Small intestine (tissue), 7 donors: ENCODE data around the gene U2SURP. TPM values are rescaled to one million over a fixed set of nuclear protein-coding genes. Genes with fewer than 3 reads are reported as not detected.
"Not testable (repeated sequence)": the region's sequence is repeated elsewhere in the genome, so short reads cannot be mapped to it uniquely, and the experiment has no call there.

Experiments used
- DNase-seq, 2 donors: peaks; one replicate each; pipeline versions ENCODE4 v3.0.0 to v3.0.0-alpha.2; 2013
- FAIRE-seq: peaks from 2 replicates; lab custom pipeline; 2012; peaks lifted over from hg19 to GRCh38; lab: Jason Lieb, UNC
- H3K27ac ChIP-seq, 3 donors: one replicate each; pipeline ENCODE4 v1.5.1; 2013; ENCODE audit warnings: low read length in 2 of 3, mild to moderate bottlenecking in 2 of 3, control low read depth in 1 of 3, inconsistent platforms in 1 of 3, low read depth in 1 of 3, moderate library complexity in 1 of 3
- H3K27me3 ChIP-seq, 3 donors: one replicate each; pipeline ENCODE4 v1.6.1; 2013; ENCODE audit warnings: low read length in 3 of 3, inconsistent platforms in 1 of 3; ENCODE audit not compliant: control insufficient read depth in 3 of 3, insufficient read depth in 3 of 3
- H3K36me3 ChIP-seq, 3 donors: one replicate each; pipeline ENCODE4 v1.6.1; 2013; ENCODE audit warnings: low read length in 3 of 3, inconsistent platforms in 1 of 3, low read depth in 1 of 3, mild to moderate bottlenecking in 1 of 3, moderate library complexity in 1 of 3; ENCODE audit not compliant: control insufficient read depth in 3 of 3, insufficient read depth in 2 of 3
- H3K4me1 ChIP-seq, 3 donors: one replicate each; pipeline ENCODE4 v1.6.1; 2013; ENCODE audit warnings: low read length in 2 of 3, inconsistent platforms in 1 of 3, low read depth in 1 of 3, mild to moderate bottlenecking in 1 of 3, moderate library complexity in 1 of 3; ENCODE audit not compliant: control insufficient read depth in 3 of 3, insufficient read depth in 2 of 3
- H3K4me3 ChIP-seq, 3 donors: one replicate each; pipeline ENCODE4 v1.5.1; 2013; ENCODE audit warnings: low read length in 3 of 3, control low read depth in 1 of 3, inconsistent platforms in 1 of 3, low read depth in 1 of 3, mild to moderate bottlenecking in 1 of 3, moderate library complexity in 1 of 3
- H3K9me3 ChIP-seq, 2 donors: one replicate each; pipeline ENCODE4 v1.6.1; 2013; ENCODE audit warnings: low read depth in 1 of 2, low read length in 1 of 2; ENCODE audit not compliant: control insufficient read depth in 2 of 2, insufficient read depth in 1 of 2
- WGBS, 3 donors: extraction: QIAGEN DNeasy Blood & Tissue Kit; methylation state at CpG; one replicate each; pipeline ENCODE4 v1.1.7; 2013; 5-methylcytosine and 5-hydroxymethylcytosine counted together
- polyA plus RNA-seq, 4 donors: library from polyadenylated mRNA; stranded (reverse) in 3 of 4; unstranded in 1 of 4; fragments of 200-250 nt in 3 of 4; fragments of 120-200 nt in 1 of 4; gene quantifications; one replicate each; pipeline versions ENCODE4 v1.2.1 to v1.2.3, GENCODE V29; 2013
- donor health status: healthy with polysubstance abuse.
- donor health status: control.
- donor health status: control.
- donor health status: Bipolar disorder and iron deficiency.
- donor health status: healthy.

U2SURP gene
- polyA plus RNA-seq, 4 donors: 20.0 to 92.0 (median 29.2) TPM

DNA sequence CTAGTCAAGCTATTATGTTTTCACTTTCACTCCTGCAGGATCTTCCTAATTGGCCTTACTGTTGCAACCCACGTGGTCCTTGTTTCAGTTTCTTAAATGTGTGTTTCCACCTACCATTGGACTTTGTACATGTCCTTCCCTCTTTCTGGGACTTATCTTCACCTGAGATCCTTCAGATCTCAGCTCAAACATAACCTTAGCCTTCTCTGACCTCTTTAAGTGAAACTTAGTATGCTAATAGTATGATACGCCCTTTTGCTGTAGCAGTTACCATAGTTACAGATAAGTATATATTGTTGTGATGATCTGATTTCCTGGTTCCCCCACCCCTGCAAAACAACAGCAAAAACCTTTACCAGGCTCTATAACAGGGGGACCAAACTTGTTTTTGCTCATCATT lies 35.2 kb downstream of the U2SURP start:
- Histone ChIP-seq H3K27ac (peak overlapping the region; percentile 23 to 60 (median 52)), H3K9me3 (no peaks in the 10 kb centered on the region), H3K4me3 (no peak overlapping the region), H3K36me3 (peaks cover 0 to 9% (median 2%) of the 10 kb centered on the region in 3 donors), H3K27me3 (no peaks in the 10 kb centered on the region), H3K4me1 (peaks cover 0 to 1% (median 0%) of the 10 kb centered on the region in 3 donors)
- peak; percentile 84 to 97 for DNase-seq
- peak; percentile 59 for FAIRE-seq
- WGBS, 3 donors: 9 to 47% (median 13%) methylated on average over 2 of the region's 2 CpGs

DNA sequence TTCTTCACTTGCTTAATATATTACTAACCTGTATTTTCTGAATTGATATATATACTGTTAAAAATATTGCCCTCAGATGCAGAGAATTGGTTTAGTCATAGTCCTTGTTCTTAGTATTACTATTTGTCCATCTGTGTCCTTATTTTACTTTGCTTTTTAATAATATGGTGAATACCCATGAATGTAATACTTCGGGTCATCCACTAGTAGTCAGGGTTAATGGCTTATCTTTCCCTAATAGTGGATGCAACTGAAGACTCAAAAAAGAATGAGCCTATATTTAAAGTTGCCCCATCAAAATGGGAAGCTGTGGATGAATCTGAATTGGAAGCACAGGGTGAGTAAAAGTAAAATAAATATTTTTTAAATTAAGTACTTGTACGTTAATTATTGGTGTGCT lies 36.5 kb downstream of the U2SURP start:
- H3K36me3 ChIP-seq: peaks cover 0 to 4% (median 2%) of the 10 kb centered on the region in 3 donors
- no peak overlapping the region for H3K4me3 ChIP-seq
- H3K27ac ChIP-seq: no peak overlapping the region
- H3K27me3 ChIP-seq: no peaks in the 10 kb centered on the region
- WGBS, 3 donors: 89 to 97% (median 94%) methylated on average over 2 of the region's 2 CpGs
- H3K9me3 ChIP-seq: no peaks in the 10 kb centered on the region
- DNase-seq (no peak), FAIRE-seq (no peak)
- H3K4me1 ChIP-seq: peaks cover 0 to 1% (median 0%) of the 10 kb centered on the region in 3 donors

DNA sequence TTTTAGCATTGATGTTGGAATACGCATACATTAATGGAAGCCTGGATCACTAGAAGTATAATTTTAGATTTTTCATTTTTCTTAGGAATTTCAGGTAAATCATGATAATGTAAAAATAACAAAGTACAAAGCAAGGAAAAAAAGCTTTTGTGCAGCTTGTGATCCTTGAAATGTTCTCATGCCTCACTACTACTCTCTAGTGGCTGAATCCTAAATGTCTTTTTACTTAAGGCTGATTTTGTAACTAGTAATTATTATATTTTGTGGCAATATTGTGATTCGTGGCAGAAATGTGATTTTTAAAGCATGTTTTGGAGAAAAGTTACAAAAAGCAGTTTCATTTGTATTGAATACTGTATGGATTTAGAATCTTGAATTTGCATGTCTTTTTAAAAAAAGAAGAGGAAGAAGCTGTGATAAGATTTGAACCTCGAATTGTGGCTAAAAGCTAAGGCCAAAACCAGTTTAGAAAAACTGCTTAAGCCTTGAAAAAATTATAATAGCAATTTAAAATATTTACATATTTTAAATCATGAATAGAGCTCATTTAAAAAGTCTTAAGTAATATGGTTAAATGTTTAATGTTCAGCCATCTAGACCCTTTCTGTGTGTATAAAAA lies 39.0 kb downstream of the U2SURP start:
- Histone ChIP-seq H3K9me3 (no peaks in the 10 kb centered on the region), H3K36me3 (peaks cover 9 to 11% (median 10%) of the 10 kb centered on the region in 3 donors), H3K4me1 (peaks cover 0 to 1% (median 0%) of the 10 kb centered on the region in 3 donors), H3K4me3 (no peak overlapping the region), H3K27ac (no peak overlapping the region), H3K27me3 (no peaks in the 10 kb centered on the region)
- DNase-seq: peak in 1 of 2 donors; percentile 21
- FAIRE-seq: peak; percentile 65
- 74 to 78% (median 75%) methylated on average over 3 of the region's 3 CpGs for WGBS, 3 donors

DNA sequence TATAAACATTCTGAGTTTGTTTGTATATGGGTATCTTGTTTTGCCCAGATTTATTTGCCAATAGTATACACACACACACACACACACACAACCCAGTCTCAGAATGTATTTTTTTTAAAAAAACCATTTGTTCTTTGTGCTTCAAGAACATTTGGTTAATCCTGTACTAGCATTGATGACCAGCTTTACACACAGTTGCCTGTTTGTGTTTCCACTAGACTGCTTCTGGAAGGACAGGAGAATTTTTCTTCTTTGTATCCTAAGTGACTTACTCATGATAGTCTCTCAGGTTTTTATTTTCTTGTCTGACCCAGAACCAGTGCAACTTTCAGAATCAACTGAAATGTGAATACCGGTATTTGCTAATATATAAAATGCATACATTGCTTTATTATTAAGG lies 40.5 kb downstream of the U2SURP start:
- FAIRE-seq: no peak
- H3K27ac ChIP-seq: no peak overlapping the region

DNA sequence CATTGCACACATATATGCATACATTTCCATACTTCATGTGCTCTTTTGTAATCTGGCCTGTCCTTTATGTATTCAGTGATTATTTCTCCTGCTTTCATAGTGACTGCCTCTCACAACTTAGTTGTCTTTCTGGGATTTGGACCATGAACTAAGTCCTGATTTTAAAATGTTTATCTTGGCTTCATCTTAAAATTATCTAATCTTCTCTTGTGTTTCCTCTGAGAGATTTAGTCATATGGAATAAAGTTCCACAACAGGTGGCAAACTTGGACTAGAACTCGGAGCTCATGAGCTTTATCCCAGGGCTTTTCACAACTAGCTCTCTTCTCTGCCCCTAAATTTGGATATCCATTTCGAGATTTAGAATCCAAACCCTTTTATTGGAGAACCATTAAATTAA lies 44.3 kb downstream of the U2SURP start:
- DNase-seq: no peak
- no peak for FAIRE-seq
- H3K36me3 ChIP-seq: peaks cover 11 to 21% (median 12%) of the 10 kb centered on the region in 3 donors
- no peaks in the 10 kb centered on the region for H3K9me3 ChIP-seq
- no peak overlapping the region for H3K27ac ChIP-seq
- 86 to 96% (median 91%) methylated on average over 2 of the region's 2 CpGs for WGBS, 3 donors
- no peak overlapping the region for H3K4me3 ChIP-seq
- no peaks in the 10 kb centered on the region for H3K4me1 ChIP-seq
- H3K27me3 ChIP-seq: no peaks in the 10 kb centered on the region

More for the DNA sequence above, 40.5 kb downstream of the U2SURP start:
- no peaks in the 10 kb centered on the region for H3K4me1 ChIP-seq
- WGBS, 3 donors: 93 to 97% (median 97%) methylated on average over 1 of the region's 1 CpG
- no peak overlapping the region for H3K4me3 ChIP-seq
- H3K27me3 ChIP-seq: no peaks in the 10 kb centered on the region
- DNase-seq: no peak
- H3K36me3 ChIP-seq: peaks cover 9 to 11% (median 10%) of the 10 kb centered on the region in 3 donors
- no peaks in the 10 kb centered on the region for H3K9me3 ChIP-seq

DNA sequence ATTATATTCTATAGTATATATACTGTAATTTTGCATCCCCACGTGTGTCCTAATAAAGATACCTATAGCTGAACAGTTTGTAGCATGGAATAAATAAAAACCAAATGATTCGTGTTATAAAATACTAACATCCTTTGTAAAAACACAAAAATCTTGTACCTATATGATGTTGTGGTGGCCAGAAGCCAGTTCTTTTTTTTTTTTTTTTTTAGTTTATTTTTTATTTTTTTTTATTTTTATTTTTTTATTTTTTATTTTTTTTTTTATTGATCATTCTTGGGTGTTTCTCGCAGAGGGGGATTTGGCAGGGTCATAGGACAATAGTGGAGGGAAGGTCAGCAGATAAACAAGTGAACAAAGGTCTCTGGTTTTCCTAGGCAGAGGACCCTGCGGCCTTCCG lies 44.7 kb downstream of the U2SURP start:
- peaks cover 11 to 21% (median 12%) of the 10 kb centered on the region in 3 donors for H3K36me3 ChIP-seq
- DNase-seq, H3K4me1 ChIP-seq, H3K9me3 ChIP-seq, H3K27me3 ChIP-seq, FAIRE-seq, H3K4me3 ChIP-seq, H3K27ac ChIP-seq: not testable (repeated sequence)
- WGBS, 3 donors: 90 to 100% (median 95%) methylated on average over 5 of the region's 5 CpGs

DNA sequence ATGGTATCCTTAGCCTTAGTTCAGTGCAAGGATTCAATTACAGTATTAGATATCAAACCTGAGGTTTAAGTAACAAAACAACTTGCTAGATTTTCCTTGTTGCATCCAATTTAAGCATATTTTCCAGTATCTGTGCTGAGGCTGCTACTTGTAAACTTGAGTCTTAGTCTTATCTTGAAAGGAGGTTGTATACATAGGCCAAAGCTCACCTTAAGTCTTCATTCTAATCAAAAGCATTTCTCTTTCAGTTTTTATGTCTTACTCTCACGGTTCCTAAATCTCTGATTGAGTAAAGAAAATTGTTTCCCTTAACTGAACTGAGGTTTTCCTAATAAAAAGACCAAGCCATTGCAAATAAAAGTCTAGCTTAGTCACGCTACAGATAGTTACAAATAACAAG lies 52.6 kb downstream of the U2SURP start:
- no peaks in the 10 kb centered on the region for H3K9me3 ChIP-seq
- H3K4me3 ChIP-seq: no peak overlapping the region
- DNase-seq (peak; percentile 33 to 46), FAIRE-seq (no peak)
- no peaks in the 10 kb centered on the region for H3K27me3 ChIP-seq
- peaks cover 4 to 13% (median 10%) of the 10 kb centered on the region in 3 donors for H3K36me3 ChIP-seq
- WGBS, 3 donors: 43 to 76% (median 59%) methylated on average over 2 of the region's 2 CpGs
- peaks cover 0 to 3% (median 0%) of the 10 kb centered on the region in 3 donors for H3K4me1 ChIP-seq
- no peak overlapping the region for H3K27ac ChIP-seq

DNA sequence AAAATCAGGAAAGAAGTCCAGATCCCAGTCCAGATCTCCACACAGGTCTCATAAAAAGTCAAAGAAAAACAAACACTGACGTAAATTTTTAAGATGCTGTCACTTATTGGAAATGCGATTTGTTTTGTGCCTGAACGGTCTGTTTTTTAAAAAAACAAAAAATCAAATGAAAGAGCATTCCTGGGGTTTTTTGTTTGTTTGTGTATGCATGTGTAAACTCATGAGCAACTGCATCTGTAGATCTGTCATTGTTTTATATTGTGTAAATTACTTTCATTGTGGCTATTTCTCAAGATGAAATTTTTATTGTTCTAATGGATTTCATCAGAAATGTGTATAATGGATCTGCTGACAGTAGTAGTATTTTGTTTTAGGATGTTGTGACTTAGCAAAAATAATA lies 55.0 kb downstream of the U2SURP start:
- Histone ChIP-seq H3K4me1 (peaks cover 0 to 3% (median 0%) of the 10 kb centered on the region in 3 donors), H3K27me3 (no peaks in the 10 kb centered on the region), H3K4me3 (no peak overlapping the region), H3K9me3 (no peaks in the 10 kb centered on the region), H3K27ac (no peak overlapping the region), H3K36me3 (peaks cover 4 to 7% (median 7%) of the 10 kb centered on the region in 3 donors)
- FAIRE-seq (no peak), DNase-seq (no peak)
- WGBS, 3 donors: 92 to 97% (median 95%) methylated on average over 3 of the region's 3 CpGs
